Measurements from ENCODE around the gene VWA1.

GRCh38 chr1:1440262-1441001 lies 4.9 kb downstream of the VWA1 start:
- TF ChIP-seq TAF1 (IDR thresholded peaks at IDR 0.05; ENCODE audit: borderline replicate concordance, low read depth, low read length) (no peak), REST (IDR thresholded peaks at IDR 0.05; ENCODE audit: low read depth, low read length) (no peak), MAX (IDR thresholded peaks at IDR 0.05; ENCODE audit: low read depth) (no peak), CTCF (IDR thresholded peaks at IDR 0.05) (no peak), RXRA (IDR thresholded peaks at IDR 0.05; ENCODE audit: borderline replicate concordance, low read depth) (no peak)
